Right forelimb (tissue), 1 donor: ENCODE measurements around the gene FAM131B.

ENCODE experiments used
- DNase-seq: peaks from one replicate; pipeline ENCODE4 v3.0.0-alpha.2; 2018

Gene FAM131B

GRCh38 chr7:143320620-143321019, 41.9 kb downstream of the FAM131B start:
- DNase-seq = no peak

DNA sequence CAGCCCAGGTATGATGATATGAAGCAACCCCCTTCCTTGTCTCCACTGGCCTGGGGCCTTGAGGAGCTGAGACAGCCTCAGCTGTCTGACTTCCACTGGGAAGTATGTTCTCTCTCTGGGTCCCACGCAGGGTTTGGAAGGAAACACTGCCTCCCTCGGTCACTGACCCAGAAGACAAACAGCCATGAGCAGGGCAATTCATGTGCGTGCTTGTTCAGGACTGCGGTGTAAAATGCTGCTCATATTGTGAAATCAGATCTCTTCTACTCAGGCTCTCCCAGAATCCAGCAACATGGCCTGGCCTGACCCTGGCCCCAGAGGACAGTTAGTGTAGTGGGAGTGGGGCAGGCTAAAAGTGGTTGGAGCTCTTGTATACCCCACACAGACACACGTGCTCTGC, 43.9 kb downstream of the FAM131B start:
- no peak for DNase-seq

- DNase-seq = no peak
Measured at GRCh38 chr7:143316492-143316891, 46.0 kb downstream of the FAM131B start.

- no peak for DNase-seq
Measured at GRCh38 chr7:143315776-143316175, 46.7 kb downstream of the FAM131B start, which contains the start of gene CLCN1. TSS of gene CLCN1 (plus strand) at chr7:143316111. CDS start at chr7:143316213, 102 bp downstream.

GRCh38 chr7:143314127-143314526, 48.4 kb downstream of the FAM131B start:
- DNase-seq = no peak

GRCh38 chr7:143308632-143309031, 53.9 kb downstream of the FAM131B start:
- DNase-seq = no peak

- no peak for DNase-seq
Measured at GRCh38 chr7:143305423-143306070, 57.0 kb downstream of the FAM131B start.

GRCh38 chr7:143304938-143305337, 57.6 kb downstream of the FAM131B start:
- DNase-seq = no peak

- DNase-seq = no peak
Measured at GRCh38 chr7:143303733-143304132, 58.8 kb downstream of the FAM131B start.
